GM18505 (cell line): ENCODE results near the gene TSHZ1.

Experiments
- ATAC-seq: cut with Tn5 transposase; IDR thresholded peaks from one replicate; pipeline ENCODE4 v1.9.1; 2021; ENCODE audit not compliant: unreplicated experiment
- POLR2A ChIP-seq: IDR thresholded peaks from 4 replicates; pipeline ENCODE4 v1.6.1; 2011; ENCODE audit warnings: borderline replicate concordance; ENCODE audit not compliant: insufficient read depth, insufficient read length; ENCODE audit errors: extremely low read depth

The TSHZ1 gene

DNA sequence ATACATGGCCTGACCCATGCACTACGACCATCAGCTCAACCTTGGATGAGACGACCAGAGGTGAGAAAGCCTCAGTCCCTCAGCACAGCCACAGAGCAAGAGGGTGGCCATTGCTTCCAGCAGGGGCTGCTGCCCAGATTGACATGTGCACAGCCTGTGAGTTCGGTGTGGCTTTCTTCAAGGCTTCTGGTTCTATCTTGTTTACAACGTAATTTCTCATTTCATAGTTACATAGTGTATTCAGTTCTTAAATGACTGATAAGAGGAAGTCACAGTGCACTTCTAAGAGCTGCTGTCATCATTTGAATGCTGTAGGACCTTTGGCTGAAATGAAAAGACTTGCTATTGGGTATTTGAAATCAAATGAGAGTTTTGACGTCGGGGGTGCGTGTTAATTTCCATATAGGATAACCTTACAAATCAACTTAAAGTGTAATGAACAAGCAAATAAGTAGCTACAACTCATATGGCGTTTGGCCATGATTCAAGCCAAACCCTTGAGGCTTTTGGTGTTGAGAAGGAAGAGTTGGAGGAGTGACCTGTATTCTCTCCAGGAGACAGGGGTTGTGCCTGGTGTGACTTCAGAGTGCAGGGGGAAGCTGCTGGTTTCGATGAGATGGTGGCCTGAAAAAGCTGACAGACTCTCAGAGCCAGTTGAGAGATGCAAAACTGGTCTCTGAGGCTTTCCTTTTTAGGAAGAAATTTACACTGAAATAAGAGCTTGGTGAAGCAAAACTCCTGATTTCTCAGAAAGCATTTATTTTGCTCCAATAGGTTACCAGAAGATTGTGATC lies 51.0 kb downstream of the TSHZ1 start:
- ATAC-seq = peak; percentile 89
- TF ChIP-seq POLR2A = peak; percentile 45

DNA sequence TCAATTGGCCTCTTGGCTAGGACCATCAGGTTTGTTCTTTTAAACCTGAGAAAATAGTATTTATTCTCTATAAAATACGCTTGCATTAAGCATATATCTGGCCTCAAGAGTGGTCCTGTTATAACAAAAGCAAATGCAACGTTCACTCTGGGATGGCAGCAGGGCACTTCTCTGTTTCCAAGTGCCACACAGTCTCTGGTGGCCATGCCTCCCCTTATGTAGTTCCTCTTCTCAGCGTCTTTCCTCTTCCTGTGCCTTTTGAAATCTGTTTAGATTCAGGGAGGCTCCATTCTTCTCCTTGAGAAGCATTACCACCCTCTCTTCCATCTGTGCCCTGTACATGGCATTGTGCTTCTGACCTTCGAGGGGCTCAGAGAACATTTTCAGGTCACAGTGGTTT lies 51.9 kb downstream of the TSHZ1 start:
- ATAC-seq = no peak
- no peak for TF ChIP-seq POLR2A

DNA sequence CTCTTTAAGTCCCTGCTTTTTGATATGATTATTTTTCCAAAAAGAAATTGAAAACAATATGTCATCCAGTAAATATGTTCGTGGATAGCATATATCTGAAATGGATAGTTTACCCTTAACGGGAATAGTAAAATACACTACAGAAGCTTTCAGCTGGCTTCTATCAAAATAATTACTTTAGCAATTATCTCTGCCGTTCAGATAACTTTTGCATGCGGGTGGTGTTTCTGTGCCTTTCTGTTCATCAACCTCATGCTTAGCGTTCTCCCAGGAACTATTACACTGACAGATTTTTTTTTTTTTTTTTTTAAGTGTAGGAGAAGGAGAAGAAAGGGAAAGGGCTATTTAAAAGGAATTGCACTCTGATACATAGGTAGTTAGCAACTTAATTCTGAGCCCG lies 53.6 kb downstream of the TSHZ1 start:
- no peak for TF ChIP-seq POLR2A
- ATAC-seq = no peak

DNA sequence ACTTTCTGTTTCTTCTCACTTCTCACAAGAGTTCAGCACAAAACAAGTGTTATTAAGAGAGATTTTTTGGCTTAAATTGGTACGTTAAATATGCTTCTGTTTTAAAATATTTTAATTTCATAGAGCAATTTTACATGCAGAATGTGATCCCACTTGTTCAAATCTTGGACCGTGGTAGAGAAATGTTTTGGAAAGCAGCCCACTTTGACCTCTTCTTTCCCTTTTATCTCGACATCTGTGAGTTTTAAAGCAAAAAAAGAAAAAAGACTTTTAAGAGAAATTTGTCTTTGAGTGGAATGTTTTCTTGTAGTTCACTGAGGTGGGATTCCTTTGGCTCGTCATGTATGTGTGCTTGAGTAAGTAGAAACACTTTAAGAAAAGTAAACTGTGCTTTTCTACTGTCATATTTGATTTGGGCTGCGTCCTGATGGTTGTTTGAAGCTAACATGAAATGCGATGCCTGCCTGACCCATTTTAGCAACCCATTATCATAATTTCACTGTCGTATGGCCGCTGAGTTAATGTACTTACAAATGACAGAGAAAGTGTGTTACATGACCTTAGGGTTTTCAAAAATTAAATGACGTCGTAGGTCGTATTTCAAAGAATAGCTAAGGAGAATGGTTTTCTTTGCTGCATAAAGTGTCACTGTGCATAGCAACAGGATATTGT lies 54.5 kb downstream of the TSHZ1 start:
- TF ChIP-seq POLR2A = no peak
- ATAC-seq = no peak

DNA sequence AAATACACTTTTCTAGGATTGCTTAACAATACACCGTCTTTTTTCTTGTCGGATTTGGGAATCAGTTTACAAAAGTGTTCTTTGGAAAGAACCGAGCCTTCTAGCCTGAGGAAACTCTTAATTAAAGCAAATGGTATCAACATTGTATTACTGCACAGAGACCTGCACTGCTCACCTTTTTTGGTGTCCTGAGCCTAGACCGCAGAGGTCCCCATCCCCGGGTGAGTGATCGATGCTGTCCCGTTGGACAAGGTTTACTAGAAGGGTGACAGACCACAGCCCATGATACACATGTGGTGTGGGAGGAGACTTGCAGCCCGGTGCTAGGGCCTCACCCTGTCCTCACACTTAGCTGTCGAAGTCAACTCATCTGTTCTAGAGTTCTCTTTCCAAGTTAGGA lies 55.3 kb downstream of the TSHZ1 start:
- TF ChIP-seq POLR2A = no peak
- no peak for ATAC-seq

DNA sequence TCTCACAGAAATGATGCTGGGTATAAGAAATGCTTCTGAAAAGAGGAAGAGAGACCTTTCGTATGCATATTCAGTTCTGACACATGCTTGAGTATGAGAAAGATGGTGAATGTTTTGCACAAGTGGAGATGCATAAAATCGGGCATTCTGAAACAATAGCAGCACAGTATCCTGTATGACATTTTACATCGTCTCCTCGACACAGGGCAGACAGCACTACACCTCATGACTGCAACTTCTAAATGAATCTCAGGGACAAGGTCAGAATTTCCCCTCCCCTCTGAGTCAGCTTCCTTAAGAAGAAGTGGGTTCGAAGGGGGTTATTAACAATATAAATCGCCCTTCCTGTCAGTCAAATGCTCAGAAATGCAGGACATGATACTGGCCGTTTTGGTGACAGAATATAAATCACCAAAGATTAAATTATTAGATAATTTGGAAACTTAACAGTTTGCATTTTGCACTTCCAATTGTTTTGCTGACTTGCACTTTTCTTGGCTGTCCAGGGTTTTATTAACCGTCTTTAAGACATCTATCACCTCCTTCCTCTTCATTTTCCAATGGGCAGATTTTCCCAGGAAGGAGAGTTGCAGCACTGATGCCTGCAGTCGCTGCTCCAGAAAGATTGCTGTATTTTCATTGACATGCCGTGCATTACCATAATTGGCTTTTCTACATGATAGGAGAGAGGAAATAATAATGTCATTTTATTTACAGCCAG lies 57.2 kb downstream of the TSHZ1 start:
- no peak for TF ChIP-seq POLR2A
- ATAC-seq = peak; percentile 93

DNA sequence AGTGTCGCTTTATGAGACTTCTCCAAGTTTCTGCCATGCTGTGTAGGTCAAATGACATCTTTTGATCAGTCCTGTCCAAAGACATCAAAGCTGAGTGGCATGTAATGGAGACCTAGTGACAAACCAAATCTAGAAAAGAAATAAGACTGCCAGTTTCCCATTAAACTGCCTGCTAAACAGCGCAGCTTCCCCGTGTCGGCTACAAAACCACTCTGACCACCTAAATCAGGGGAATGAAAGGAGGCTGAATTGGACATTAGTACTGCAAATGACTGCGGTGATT lies 57.7 kb downstream of the TSHZ1 start:
- no peak for ATAC-seq
- no peak for TF ChIP-seq POLR2A

DNA sequence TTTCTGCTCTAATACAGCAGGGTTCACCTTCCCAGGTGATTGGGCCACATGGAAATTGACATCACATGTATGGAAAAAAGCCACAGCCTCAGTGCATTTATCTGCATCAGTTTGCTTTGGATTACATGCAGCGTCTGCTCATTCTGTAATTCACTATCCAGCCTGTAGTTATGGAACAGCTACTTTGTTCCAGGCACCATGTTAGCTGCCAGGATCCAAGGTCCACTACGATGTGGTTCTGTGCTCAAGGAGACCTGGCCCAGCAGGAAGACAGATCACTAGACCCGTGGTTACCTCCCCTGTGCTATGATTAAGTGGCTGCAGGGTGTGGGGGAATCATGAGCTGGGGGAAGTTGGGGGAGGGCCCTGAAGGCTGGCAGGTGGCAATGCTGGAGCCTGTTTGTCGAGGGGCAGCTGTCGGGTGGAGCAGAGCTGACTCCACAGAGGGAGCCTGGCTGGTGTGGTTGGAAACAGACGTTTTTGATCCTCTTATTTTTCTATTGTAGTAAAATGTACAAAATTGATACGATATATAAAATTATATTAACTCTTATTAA lies 58.6 kb downstream of the TSHZ1 start:
- ATAC-seq = no peak
- TF ChIP-seq POLR2A = no peak

DNA sequence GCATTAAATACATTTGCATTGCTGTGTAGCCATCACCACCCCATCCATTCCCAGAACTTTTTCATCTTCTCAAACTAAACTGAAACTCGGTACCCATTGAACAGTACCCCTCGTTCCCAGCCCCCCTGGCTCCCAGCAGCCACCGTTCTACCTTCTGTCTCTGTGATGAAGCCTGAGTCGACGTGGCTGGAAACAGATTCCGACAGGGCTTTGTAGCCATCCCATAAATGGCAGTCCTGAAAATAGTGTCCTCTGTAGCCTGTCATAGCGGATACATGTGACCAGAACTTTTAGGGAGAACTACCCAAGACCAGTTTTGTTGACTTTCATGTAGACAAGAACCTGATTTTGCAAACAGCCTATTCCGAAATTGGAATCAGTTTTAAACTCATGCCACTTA lies 59.1 kb downstream of the TSHZ1 start:
- ATAC-seq = no peak
- TF ChIP-seq POLR2A = no peak

DNA sequence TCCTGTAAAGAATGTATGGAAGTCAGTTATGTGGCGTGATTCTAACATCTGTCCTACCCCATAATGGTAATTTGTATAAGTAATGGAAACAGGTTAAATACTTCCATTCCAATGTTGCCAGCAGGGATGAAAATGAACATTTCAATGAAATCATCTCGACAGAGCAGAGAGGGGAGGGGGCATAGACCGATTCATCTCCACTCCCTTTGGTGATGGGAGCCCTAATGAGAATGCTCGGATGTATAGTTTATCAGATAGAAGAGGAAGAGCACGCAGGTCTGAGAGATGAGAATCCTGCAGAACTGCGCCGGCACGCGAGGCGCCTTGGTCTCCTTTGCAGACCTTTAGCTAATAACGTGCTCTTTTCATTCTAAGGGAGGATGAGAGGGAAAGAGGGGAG lies 61.4 kb downstream of the TSHZ1 start:
- no peak for TF ChIP-seq POLR2A

DNA sequence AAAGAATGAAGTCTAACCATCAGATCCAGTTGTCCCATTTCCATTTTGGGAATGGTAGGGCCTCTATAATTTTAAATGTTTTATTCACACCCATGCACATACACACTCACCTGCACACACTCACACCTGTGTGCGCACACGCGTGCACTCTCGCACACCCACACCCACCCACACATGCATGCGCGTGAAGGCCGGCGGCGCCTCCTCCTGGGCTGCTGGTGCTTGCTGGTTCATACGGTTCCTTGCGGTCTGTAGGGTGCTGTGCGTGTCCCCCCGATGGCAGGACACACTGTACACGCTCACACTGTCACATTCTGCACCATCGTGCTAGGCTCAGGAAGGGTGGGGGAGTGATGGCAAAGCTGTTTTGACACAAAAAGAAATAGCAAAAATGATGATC lies 63.2 kb downstream of the TSHZ1 start:
- no peak for ATAC-seq
- TF ChIP-seq POLR2A = no peak

More for the DNA sequence above, 61.4 kb downstream of the TSHZ1 start:
- no peak for ATAC-seq

DNA sequence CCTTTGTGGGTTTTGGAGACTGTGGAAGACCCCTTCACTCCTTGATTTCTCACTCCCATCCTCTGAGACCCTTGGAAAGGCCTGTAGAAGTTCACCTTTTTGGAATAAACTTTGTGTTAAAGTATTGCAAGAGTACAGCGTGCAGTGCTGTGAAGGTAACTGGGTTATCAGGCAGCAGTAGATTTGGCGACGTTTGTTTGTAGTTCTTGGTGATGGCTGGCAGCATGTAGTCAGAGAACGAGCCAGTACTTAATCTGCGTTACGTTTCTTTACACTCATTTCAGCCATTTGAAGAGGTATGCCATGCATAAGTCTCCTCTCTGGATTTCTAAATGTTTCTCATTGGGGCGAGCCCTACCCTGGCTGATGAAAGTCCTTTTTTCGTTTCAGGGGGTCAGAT lies 64.6 kb downstream of the TSHZ1 start:
- no peak for TF ChIP-seq POLR2A
- ATAC-seq = no peak

DNA sequence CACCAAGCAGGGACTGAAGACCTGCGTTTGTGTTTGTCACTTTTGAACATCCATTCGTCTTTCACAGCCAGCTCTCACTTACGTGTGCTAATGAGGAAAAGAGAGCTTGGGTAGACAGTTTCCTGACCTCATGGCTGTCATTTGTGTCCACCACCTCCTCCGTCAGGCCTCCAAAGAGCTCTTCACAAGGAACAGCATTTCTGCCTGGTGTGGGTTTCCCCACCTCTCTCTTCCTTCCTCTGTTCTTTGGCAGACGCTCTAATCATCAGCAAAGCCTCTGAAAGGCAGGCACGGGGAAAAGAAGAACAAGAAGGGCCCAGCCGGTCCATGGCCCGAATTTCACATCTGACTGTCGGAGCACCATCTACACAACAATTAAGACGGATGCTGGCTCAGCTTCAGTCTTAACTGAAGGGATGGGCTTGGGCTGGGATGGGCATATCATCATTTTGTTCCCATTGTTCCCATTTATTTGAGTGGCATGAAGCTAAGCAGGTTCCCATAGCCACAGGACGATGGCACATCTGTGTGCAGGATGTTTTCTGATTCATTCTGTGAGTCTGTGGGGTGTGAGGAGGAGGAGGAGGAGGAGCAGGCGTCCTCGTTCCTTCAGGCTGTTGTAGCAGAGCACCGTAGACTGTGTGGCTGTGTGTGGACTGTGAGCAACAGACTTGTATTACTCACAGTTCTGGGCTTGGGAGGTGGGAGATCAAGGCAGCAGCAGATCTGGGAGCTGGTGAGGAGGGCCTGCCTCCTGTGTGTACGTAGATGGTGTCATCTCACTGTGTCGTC lies 66.4 kb downstream of the TSHZ1 start:
- ATAC-seq = no peak
- TF ChIP-seq POLR2A = no peak
